Left renal pelvis (tissue), 4 donors: ENCODE measurements around the gene RPRD2. TPM values are rescaled to one million over a fixed set of nuclear protein-coding genes. Genes with fewer than 3 reads are reported as not detected.
"Not testable (repeated sequence)": the region's sequence is repeated elsewhere in the genome, so short reads cannot be mapped to it uniquely, and the experiment has no call there.

Experiments used
- DNase-seq, 4 donors: peaks; one replicate each; pipeline ENCODE4 v3.0.0-alpha.2; 2013; ENCODE audit warnings: low read depth in 4 of 4, low spot score in 3 of 4
- polyA plus RNA-seq, 4 donors: library from polyadenylated mRNA; unstranded; fragments of 120-200 nt; gene quantifications; one replicate each; pipeline ENCODE4 v1.2.1, GENCODE V29; 2013; ENCODE audit not compliant: insufficient read length in 4 of 4

RPRD2 gene
- polyA plus RNA-seq: 10 to 100 TPM; 38.9 to 56.3 (median 52.0) TPM

DNA sequence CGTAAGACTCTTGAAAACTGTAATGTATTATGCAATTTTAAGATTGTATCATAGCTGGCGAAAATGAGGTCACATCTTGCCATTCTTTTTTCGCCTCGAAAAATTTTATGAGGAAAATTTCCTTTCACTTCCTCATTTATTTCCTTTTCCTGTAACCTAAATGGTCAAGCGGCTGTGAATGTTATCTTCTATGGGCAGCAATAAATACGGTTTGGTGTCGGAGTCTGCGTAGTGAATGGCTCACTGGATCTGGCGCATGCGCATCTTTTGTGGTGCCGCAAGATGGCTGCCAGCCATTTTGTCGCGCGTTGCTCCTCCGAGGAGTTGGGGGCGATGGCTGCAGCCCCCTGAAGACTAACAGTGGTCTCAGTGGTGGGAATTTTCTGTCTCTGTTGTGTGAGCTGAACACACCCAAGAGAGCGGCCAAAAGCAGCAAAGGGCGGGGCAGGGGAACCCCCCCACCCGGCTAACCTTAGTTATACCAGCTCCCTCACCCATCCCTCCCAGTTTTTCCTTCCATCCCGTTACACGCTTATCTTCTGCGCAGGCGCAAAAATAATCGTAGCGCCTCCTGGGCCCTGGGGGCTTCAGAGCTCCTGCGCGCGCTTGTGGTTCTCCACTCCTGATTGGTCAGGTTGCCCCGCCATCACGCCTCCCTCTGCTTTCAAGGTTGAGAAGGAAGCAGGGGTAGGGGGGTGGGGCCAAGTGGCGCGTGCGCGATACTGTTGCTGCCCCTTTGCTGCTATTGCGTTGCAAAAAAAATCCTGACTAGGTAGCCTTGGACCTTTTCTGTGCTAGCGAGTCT is at the start of gene RPRD2:
Gene RPRD2, plus strand, starts transcription at position 722 of the 805 bp plus-strand sequence. CDS start 568 bp downstream, outside the sequence.
- DNase-seq: peak; percentile 99 to 100 (median 100)

DNA sequence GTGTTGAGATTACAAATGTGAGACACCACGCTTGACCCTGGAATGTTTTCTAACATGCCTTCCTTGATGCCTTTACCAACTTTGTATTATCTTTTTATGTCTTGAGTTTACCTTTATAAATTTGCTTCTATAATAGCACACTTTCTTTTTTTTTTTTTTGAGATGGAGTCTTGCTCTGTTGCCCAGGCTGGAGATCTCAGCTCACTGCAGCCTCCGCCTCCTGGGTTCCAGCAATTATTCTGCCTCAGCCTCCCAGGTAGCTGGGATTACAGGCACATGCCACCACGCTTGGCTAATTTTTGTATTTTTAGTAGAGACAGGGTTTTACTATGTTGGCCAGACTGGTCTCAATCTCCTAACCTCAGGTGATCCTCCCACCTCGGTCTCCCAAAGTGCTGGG is 49.3 kb upstream of the RPRD2 start:
- not testable (repeated sequence) for DNase-seq

DNA sequence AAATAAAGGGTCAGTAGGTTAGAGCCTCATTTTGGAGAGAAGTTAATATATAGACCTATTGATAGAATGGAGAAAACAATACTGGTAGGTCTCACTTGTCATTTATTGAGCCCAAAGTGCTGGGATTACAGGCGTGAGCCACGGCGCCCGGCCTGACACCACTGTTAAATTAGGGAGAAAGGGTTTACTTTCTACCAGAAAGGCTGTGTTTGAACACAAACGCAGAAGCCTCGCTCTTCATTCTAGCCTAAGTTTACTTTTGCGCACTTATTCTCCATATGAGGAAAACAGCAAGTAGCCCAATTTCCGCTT is 43.3 kb upstream of the RPRD2 start:
- DNase-seq: no peak

DNA sequence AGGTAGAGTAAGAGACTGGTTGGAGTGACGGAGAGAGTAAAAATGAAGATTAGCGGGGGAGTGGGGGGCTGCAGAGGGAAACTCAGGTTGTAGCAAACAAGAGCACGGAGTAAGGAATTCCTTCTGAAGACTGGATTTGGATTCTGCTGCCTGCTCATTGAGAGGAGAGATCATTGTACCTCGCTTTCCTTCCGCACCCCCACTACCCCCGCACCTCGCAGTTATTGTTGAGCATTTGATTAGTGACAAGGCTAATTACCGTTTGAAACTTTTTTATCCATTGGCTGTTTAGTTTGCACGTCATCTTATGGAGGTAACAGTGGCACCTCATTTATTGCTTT is 42.2 kb upstream of the RPRD2 start:
- DNase-seq: no peak

DNA sequence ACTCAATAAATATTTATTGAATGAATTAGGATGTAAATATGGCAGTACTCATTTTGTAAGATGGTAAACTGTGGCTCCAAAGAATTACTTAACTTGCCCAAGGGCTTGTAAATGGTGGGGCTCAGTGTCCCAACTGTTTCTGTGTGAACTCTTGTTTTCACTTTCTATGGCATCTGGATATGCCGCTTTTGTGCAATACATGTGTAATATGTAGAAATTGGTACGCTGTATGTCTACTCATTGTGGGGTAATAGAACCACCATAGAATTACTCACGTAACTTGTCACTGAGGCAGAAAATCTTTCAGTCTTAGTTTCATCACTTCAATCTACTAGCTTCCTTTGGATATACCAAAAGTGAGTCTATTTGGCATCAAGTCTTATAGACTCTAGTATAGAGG is 41.6 kb upstream of the RPRD2 start:
- no peak for DNase-seq

DNA sequence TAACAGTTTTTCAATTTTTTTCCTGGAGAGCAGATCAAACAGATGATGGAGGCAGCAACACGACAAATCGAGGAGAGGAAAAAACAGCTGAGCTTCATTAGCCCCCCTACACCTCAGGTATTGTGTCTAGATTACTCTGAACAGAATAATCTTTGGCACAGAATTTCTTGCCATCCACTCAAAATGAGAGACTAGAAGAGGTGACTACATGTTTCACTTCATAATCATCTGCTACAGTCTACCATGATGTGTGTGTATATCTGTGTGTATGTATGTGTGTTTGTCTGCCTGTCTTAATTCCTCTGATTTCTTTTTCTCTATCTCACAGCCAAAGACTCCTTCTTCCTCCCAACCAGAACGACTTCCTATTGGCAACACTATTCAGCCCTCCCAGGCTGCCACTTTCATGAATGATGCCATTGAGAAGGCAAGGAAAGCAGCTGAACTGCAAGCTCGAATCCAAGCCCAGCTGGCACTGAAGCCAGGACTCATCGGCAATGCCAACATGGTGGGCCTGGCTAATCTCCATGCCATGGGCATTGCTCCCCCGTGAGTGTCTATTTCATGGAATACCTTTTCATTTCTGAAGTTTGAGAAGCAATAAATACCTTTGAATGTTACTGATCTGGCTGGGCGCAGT is 31.2 kb upstream of the RPRD2 start:
- DNase-seq: no peak

DNA sequence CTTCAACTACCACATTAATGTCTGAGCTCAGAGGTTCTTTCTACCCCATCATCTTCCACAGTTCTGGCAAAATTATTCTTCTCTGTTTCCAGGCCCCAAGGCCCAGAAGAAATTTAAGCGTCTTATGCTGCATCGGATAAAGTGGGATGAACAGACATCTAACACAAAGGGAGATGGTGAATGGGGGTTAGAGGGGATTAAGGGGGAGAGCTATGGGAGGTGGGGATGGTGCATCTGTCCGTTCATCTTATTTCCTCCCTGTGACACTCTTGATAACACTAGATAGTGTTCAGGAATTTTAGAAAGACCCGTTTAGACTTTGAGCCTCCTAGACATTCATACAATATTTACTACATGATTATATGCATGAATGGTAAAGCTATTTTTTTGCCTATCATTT is 17.6 kb upstream of the RPRD2 start:
- no peak for DNase-seq

DNA sequence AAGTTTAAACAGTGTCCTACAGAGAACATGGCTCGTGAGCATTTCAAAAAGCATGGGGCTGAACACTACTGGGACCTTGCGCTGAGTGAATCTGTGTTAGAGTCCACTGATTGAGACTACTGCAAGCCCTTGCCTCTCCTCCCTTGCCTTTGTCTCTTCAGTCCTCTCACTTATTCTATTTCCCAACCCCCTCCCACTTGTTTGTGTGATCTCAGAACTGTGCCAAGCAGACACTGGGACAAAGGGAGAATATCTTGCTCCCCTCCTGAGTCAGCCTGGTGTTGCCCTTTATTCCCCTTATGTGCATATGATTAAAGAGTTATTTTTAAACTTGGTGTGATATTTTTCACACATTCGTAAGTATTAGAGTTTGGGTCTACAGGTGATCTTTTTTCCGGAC is 11.1 kb upstream of the RPRD2 start:
- no peak for DNase-seq

DNA sequence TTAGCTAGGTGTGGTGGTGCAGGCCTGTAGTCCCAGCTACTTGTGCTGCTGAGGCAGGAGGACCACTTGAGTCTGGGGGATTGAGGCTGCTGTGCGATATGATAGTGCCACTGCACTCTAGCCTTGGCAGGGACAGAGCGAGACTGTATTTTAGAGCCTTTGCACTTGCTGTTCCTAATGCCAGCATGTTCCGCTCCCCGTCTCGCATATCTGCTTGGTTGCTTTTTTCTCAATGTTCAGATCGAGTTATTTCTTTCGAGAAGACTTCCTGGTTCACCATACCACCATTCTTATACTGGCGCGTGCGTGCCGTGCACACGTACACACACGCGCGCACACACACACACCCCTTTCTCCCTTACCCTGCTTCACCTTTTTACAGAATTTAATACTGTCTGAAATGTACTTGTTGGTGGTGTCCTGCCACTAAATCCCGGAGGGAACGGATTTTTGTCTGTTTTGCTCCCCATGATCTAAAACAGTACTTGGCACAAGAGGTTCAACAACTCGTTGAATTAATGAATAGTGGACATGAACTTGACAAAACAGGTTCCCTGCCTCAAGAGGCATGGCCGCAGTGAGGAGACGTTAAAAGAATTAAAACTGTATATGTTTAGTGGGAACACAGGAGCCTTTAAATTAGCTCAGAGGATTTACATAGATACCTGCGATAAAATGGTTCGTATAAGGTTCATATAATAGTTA is 1.1 kb upstream of the RPRD2 start:
- DNase-seq: no peak

DNA sequence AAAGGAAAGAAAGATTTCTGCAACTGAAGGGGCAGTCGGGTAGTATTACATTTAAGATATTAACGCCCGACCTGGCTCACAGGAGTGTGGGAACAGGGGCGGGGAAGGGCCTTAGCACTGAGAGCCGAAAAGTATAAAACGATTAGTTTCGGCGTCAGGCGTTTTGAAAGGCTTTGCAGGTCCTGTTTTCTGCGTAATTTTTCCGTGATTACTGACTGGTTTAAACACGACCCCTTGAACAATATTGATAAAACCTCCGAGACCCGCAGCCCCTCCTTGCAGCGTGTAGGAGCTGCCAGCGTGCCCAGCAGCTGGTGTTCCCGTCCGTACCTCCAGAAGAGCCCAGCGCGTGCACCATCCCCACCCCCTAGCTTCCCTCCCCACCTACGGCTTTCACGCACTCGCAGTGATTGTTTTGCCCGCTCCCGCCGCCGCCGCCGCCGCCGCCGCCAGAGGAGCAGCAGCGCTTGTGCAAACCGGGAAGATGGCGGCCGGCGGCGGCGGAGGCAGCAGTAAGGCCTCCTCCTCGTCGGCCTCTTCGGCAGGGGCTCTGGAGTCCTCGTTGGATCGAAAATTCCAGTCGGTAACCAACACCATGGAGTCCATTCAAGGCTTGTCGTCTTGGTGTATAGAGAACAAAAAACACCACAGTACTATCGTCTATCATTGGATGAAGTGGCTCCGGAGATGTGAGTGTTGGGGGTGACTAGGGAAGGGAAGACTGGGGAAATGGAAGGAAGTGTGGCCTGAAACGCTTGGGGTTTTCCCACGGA is 470 bp downstream of the RPRD2 start:
- DNase-seq: peak in 2 of 4 donors; percentile 45 to 59

DNA sequence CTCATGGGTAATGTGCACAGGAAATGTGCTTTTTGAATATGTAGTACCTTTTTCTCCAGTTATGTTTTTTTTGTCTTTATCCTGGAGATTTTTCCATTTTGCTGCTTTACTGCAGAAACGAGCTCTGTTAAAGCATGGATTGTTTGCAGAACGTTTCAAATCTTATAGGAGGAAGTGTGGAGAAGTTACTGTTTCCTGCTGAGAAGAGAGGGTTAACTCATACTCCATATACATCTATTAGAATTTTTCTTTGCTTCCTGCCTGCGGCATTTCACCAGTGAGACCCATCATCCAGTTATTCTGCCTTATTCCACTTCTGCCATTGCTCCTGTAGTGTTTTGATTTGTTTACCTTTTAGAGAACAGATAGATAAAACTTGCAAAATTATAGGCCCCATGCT is 2.0 kb downstream of the RPRD2 start:
- DNase-seq: no peak

DNA sequence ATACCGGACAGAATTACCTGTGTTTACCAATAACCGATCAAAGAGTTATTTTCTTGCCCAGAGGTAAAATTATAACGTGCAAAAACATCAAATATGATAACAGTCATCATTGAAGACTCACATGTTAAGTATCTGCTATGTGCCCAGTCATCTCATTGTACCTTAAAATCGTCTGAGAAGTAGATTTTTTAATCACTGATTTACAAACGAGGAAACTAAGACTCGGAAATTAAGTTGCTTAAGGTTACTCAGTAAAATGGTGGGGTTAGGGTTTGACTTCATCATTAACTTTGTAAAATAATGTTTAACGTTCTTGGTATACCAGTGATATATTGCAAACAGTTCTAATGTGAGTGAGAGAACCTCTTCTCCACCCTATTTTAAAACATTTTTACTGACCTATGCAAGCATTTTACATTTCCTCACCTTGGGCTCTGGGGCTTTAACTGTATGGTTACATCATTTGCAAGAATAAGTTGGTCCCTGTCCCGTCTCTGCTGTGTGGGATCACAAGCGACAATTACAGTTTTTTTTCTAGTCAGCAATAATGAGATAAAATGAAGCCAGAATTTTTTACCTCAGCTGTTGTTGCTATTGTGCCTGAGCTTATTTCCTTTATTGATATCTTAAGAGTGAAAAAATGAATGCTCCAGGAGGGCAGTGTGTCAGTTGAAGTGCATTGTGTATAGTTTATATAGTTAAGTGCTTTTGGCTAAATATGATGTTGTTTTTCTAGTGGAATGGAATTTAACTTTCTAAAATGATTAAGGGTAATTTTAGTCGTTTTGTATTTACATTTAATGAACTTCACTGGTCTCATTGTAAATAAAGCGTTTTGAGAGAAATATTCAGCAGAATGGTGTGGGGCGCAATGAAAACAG is 2.7 kb downstream of the RPRD2 start:
- DNase-seq: no peak

DNA sequence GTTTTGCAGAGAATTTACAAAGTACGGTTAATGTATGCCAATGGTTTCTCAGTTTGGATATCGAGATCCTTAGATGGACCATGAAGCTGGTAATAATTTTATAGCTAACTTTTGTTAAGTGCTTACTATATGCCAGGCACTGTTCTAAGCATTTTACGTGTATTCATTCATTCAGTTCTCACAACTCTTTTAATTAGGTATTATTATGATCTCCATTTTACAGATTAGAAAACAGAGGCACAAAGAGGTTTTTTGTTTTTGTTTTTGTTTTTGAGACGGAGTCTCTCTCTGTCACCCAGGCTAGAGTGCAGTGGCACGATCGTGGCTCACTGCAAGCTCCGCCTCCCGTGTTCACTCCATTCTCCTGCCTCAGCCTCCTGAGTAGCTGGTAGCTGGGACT is 7.2 kb downstream of the RPRD2 start:
- DNase-seq: no peak

DNA sequence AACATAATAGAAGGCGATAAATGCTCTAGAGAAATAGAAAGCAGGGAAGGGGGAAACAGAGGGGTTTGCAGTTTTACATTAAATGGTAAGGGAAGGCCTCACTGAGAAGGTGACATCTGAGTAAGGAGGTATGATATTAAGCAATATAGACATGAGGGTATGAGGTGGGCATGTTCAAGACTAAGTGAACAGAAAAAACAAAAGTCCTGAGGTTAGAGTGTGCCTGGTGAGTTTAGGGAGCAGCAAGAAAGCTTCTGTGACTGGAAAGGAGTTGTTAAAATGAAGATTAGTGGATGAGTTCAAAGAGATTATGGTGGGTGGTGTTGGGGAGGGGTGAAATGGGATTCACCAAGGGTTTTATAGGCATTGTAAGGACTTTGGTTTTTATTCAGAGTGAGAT is 8.6 kb downstream of the RPRD2 start:
- DNase-seq: no peak

DNA sequence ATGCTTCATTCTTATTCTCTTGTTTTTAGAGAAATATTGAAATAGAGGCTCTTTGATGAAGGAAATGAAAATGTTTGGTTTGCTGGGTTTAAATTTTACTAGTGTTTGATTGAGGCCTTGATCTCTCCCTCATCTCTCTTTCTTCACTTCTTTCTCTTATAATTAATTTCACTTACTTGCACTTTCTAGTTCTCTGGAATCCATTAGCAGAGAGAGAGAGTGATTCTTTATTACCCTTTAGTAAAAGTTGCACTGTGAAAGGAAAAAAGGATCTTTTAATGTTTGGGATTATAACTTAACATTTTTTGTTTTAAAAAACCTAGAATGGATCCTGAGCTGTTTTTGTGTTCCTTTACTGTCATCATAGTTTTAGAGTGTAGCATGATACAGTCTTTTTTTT is 12.2 kb downstream of the RPRD2 start:
- DNase-seq: no peak

DNA sequence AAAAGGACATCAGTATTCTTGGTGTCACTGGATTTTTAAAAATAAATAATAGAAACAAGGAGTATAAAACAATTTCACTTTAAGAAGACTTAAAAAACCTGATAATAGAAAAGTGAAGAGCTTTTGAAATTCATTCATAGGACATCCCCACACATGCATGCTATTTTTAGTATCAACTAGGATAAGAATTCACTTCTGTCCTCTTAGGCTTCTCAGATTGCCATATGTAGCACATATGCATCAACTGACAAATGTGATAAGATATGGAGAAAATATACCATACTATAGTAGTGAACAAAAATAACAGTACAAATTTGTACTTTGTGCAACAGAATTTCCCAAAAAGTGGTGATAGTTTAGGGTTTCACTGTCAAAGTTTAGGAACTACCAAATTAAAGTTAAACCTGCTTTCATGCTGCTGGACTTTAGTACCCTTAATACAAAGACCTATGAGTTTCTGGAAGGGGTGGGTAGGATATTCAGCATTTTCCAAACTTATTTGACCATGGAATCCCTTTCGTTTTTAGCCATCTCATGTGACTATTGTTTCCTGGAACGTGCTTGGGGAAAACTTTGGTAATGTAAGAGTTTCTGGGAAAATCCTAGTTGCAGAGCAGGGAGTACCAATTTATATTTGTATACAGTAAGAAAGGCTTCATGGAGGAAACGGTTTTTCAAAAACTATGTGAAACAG is 19.8 kb downstream of the RPRD2 start:
- no peak for DNase-seq

DNA sequence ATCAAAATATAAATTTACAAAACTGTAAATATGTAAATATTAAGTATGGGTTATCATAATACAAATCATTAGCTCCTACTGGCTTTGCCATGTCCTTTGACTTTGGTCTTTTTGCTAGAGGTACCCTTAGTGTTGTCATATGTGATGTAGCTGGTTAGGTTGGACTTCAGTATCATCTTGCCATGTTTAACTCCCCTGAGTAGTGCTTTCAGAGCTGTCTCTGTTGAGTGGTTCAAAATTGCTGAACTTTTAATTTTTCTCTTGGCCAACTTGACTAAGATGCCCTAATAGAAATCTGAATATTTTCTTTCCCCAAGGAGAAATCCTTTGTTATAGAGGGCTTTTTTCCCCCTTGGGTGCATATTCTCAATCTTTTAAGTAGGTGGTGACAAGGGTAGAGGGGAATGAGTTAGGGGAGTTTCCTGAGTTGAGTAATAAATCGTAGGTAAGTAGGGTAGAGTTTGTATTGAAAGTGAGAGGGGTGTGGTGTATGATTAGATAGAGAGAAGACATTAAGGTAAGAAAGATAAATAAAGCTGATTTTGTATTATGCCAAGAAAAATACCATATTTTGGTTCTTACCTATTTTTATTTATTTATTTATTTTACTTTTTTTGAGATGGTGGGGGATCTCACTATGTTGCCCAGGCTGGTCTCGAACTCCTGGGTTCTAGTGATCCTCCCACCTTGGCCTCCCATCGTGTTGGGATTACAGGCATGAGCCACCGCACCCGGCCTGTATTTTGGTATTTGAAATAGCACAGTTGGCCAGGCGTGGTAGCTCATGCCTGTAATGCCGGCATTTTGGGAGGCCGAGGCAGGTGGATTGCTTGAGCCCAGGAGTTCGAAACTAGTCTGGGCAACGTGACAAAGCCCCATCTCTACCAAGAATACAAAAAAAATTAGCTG is 21.8 kb downstream of the RPRD2 start:
- DNase-seq: no peak

DNA sequence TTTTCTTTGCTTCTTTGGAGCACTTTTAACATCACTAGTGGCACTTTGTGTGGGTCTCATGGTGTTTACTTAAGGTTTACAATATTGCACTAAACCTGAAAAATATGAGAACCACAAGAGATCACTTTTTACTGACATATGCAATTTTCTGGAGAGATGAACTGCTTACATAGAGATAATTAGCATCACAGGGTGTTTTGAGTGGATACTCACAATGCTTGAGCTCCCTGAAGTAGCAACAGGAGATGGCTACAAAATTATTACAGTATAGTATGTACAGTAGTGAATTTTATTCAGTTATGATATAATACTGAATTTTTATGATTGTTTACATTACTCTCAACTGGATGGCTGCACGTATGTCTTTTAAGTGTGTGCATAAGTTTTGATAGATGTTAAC is 22.6 kb downstream of the RPRD2 start:
- DNase-seq: no peak

DNA sequence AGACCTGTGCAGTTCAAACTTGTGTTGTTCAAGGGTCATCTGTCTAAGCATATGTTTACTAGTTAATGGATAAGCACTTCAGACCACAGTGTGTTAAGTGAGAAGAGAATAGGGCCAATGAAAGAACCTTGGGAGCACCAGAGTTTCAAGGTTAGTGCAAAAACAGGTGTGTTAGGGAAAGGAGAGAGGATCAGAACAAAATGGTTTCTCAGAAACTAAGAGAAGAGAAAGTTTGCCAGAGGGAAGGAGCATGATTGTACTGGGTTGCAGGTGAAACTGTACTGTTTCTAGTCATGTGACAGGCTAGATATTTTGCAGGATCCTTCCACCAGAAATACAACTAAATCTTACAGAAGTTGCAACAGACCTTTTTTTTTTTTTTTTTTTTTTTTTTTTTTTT is 23.3 kb downstream of the RPRD2 start:
- DNase-seq: no peak
